HepG2 (cell line): ENCODE measurements around the gene C16orf82. TPM values are rescaled to one million over a fixed set of nuclear protein-coding genes. Genes with fewer than 3 reads are reported as not detected.

Experiments used
- ATAC-seq: fragments of 200-7000 bp; cut with Tn5 transposase; 3 replicates; pipeline ENCODE4 v1.9.1; 2020; ENCODE audit warnings: mild to moderate bottlenecking, moderate library complexity
- BruUV-seq: library from RNA; stranded (reverse); fragments of 400-500 nt; replicated peaks from 2 replicates; lab custom pipeline; 2021; lab: Mats Ljungman, UMichigan
- CTCF ChIA-PET: fragments of 300-600 bp; formaldehyde crosslinking; extraction: SDS; loops from one replicate; lab custom pipeline; 2021; ENCODE audit warnings: low total read pairs, inconsistent platforms, low intra/inter-chr PET ratio; lab: Yijun Ruan, JAX
- POLR2A ChIA-PET: fragments of 350-600 bp; sonication (Branson Sonifier 250); formaldehyde crosslinking; loops from one replicate; lab custom pipeline; 2020; ENCODE audit warnings: antibody characterized with exemption, inconsistent platforms; lab: Yijun Ruan, JAX
- DNase-seq: peaks from one replicate; pipeline ENCODE4 v3.0.0-alpha.2; 2015; ENCODE audit warnings: low spot score
- FAIRE-seq: peaks from 3 replicates; lab custom pipeline; 2011; peaks lifted over from hg19 to GRCh38; lab: Jason Lieb, UNC
- H2AFZ ChIP-seq: one replicate; pipeline ENCODE4 v1.6.1; 2011; ENCODE audit warnings: low read length, inconsistent platforms
- H3K27ac ChIP-seq: fragments of 300-600 bp; 3 replicates; pipeline ENCODE4 v1.8.0; 2011; ENCODE audit warnings: mixed run types, mild to moderate bottlenecking, mixed read lengths, low read length, inconsistent platforms; ENCODE audit not compliant: insufficient read depth; ENCODE audit errors: extremely low read length
- H3K27me3 ChIP-seq, 2 experiments: fragments of 200-600 bp in 1 of 2; 2 replicates in 1 of 2; 3 replicates in 1 of 2; pipeline versions ENCODE4 v1.6.0 to v1.8.0; 2011; ENCODE audit warnings: low read length in 2 of 2, mild to moderate bottlenecking in 2 of 2, moderate library complexity in 2 of 2, inconsistent platforms in 1 of 2; ENCODE audit not compliant: insufficient read depth in 2 of 2, control insufficient read depth in 1 of 2
- H3K36me3 ChIP-seq, 2 experiments: fragments of 200-600 bp in 1 of 2; replicated peaks in 1 of 2; 2 replicates in 1 of 2; 3 replicates in 1 of 2; pipeline versions ENCODE4 v1.5.1 to v1.8.0; 2011; ENCODE audit warnings: low read length in 2 of 2, inconsistent platforms in 1 of 2; ENCODE audit not compliant: insufficient read depth in 2 of 2, control insufficient read depth in 1 of 2
- H3K4me1 ChIP-seq: 2 replicates; pipeline ENCODE4 v1.5.1; 2012; ENCODE audit warnings: low read length, inconsistent platforms; ENCODE audit not compliant: insufficient read depth
- H3K4me2 ChIP-seq: 2 replicates; pipeline ENCODE4 v1.6.0; 2011; ENCODE audit warnings: low read depth, low read length, inconsistent platforms
- H3K4me3 ChIP-seq, 3 experiments: fragments of 200-600 bp in 1 of 3; sonication (generic), shearing (Covaris generic) in 1 of 3; replicated peaks in 1 of 3; 2 replicates each; pipeline ENCODE4 v1.5.1; 2011 to 2016; ENCODE audit warnings: low read length in 3 of 3, inconsistent platforms in 2 of 3, low read depth in 2 of 3, mild to moderate bottlenecking in 2 of 3, control low read depth in 1 of 3, mixed read lengths in 1 of 3; ENCODE audit not compliant: insufficient read depth in 1 of 3
- H3K79me2 ChIP-seq: one replicate; pipeline ENCODE4 v1.6.1; 2011; ENCODE audit warnings: low read length, inconsistent platforms; ENCODE audit not compliant: insufficient read depth
- H3K9ac ChIP-seq: 2 replicates; pipeline ENCODE4 v1.6.0; 2011; ENCODE audit warnings: mild to moderate bottlenecking, low read depth, low read length, inconsistent platforms; ENCODE audit not compliant: insufficient read depth
- H3K9me3 ChIP-seq: 2 replicates; pipeline ENCODE4 v1.5.1; 2012; ENCODE audit warnings: mild to moderate bottlenecking, low read length
- H4K20me1 ChIP-seq: 2 replicates; pipeline ENCODE4 v1.6.0; 2011; ENCODE audit warnings: inconsistent platforms, mild to moderate bottlenecking, low read length, moderate library complexity; ENCODE audit not compliant: insufficient read depth
- AGO1 ChIP-seq: fragments of 200-400 bp; formaldehyde crosslinking; IDR thresholded peaks from 2 replicates; pipeline ENCODE4 v1.6.1; 2017; ENCODE audit warnings: mild to moderate bottlenecking, low read depth, low read length, moderate library complexity; ENCODE audit not compliant: poor library complexity, severe bottlenecking
- KAT2B ChIP-seq: fragments of 150-350 bp; IDR thresholded peaks from 2 replicates; pipeline ENCODE4 v1.6.1; 2014; ENCODE audit warnings: low read depth, low read length, borderline replicate concordance
- MAFF ChIP-seq: IDR thresholded peaks from 2 replicates; pipeline ENCODE4 v1.6.1; 2011; ENCODE audit warnings: low read depth, low read length, improper control_type of control experiment
- MTA3 ChIP-seq: sonication (generic); formaldehyde crosslinking; IDR thresholded peaks from 2 replicates; pipeline ENCODE4 v1.4.0; 2020; ENCODE audit warnings: missing genetic modification reagents
- SMC3 ChIP-seq: IDR thresholded peaks from 2 replicates; pipeline ENCODE4 v1.6.1; 2011; ENCODE audit warnings: low read length, improper control_type of control experiment
- THAP11 ChIP-seq: IDR thresholded peaks from 2 replicates; pipeline ENCODE4 v1.6.1; 2016; ENCODE audit warnings: missing biosample characterization, missing genetic modification reagents
- XRCC5 ChIP-seq: fragments of 200-400 bp; formaldehyde crosslinking; optimal IDR thresholded peaks from 2 replicates; pipeline ENCODE3; 2017; ENCODE audit warnings: mild to moderate bottlenecking, low read length
- ZNF350 ChIP-seq: sonication (generic); formaldehyde crosslinking; IDR thresholded peaks from 2 replicates; pipeline ENCODE4 v1.4.0; 2020; ENCODE audit warnings: mild to moderate bottlenecking, low read depth, missing genetic modification reagents, borderline replicate concordance
- ZNF572 ChIP-seq: sonication (generic); formaldehyde crosslinking; IDR thresholded peaks from 2 replicates; pipeline ENCODE4 v1.5.1; 2020; ENCODE audit warnings: mild to moderate bottlenecking, missing genetic modification reagents
- ZNF607 ChIP-seq: sonication (generic); formaldehyde crosslinking; IDR thresholded peaks from 2 replicates; pipeline ENCODE4 v1.5.1; 2020; ENCODE audit warnings: missing genetic modification reagents, mild to moderate bottlenecking, borderline replicate concordance
- ZSCAN25 ChIP-seq: sonication (generic); formaldehyde crosslinking; IDR thresholded peaks from 2 replicates; pipeline ENCODE4 v1.8.0; 2022; ENCODE audit warnings: mild to moderate bottlenecking, missing genetic modification reagents
- WGBS: methylation state at CpG from one replicate; pipeline ENCODE4 v1.1.6; 2017; ENCODE audit warnings: low lambda C conversion rate; 5-methylcytosine and 5-hydroxymethylcytosine counted together
- in situ Hi-C: cut with HindIII; loops from 2 replicates; pipeline ENCODE4 v1.10.0; 2017; ENCODE audit warnings: low pct_unique_long_range_greater_than_20kb; ENCODE audit not compliant: extremely low pct_ligation_motif_present
- intact Hi-C: fragments of 100-400 bp; cut with micrococcal nuclease; formaldehyde crosslinking; loops from one replicate; pipeline ENCODE4 v1.10.0; 2022; ENCODE audit not compliant: unreplicated experiment
- polyA plus RNA-seq, 8 experiments: library from polyadenylated mRNA; depleted of rRNA in 3 of 8; stranded (reverse) in 7 of 8; unstranded in 1 of 8; fragments of >200 nt; fragmentation: Illumina TruSeq in 4 of 8; extraction: Trizol in 4 of 8; gene quantifications; 2 replicates each; pipeline versions ENCODE4 v1.2.1 to v1.2.3, GENCODE V29; 2011 to 2016; ENCODE audit warnings: low read depth in 4 of 8, missing spikeins in 1 of 8, mixed read lengths in 1 of 8; ENCODE audit not compliant: insufficient read depth in 1 of 8
- total RNA-seq, 5 experiments: library from RNA; depleted of rRNA; stranded (reverse); fragments of >200 nt; fragmentation: Illumina TruSeq; extraction: Trizol; gene quantifications; 2 replicates each; pipeline ENCODE4 v1.2.3, GENCODE V29; 2016; ENCODE audit warnings: low read depth in 1 of 5
- TF ChIP-seq, protein P1 (sequence below): sonication (generic); formaldehyde crosslinking; IDR thresholded peaks from 2 replicates; pipeline ENCODE4 v1.5.0; 2020; ENCODE audit warnings: mild to moderate bottlenecking, missing genetic modification reagents
- TF ChIP-seq, protein P2 (sequence below): sonication (generic); formaldehyde crosslinking; IDR thresholded peaks from 2 replicates; pipeline ENCODE4 v1.4.0; 2020; ENCODE audit warnings: missing genetic modification reagents

Gene C16orf82
- total and polyA plus RNA-seq, 2 of the 13 experiments (the other 11 are each of a cell fraction or from before 2014, with no cell fraction given), result not detected

DNA sequence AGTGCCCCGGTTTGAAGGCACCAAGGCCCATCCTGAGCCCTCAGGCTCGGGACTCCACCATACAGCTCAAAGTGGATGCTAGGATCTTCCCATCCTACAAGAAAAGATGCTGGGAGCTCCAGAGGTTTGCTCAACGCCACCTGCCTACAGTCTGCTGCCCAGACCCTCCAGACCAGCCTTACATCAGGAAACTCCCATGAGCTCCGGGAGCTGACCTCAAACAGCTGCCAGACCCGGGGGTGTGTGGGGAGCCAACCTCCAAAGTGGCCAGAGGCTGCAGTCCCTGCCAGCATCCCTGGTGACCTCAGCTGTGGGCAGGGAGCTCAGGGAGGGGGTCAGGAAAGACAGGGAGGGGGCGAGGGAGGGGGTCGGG, 43.8 kb downstream of the C16orf82 start:
- H3K27me3 ChIP-seq, result no peaks in the 10 kb centered on the region
- H3K4me3 ChIP-seq, result peak overlapping the region in 1 of 3 experiments; percentile 50; a peak in 2 of 6 replicates
- in situ Hi-C loops (loop anchor here (10.0 to 25.0 kb wide), 2 partner anchors 56 to 1823 kb away; no protein-coding TSS in a partner anchor), intact Hi-C loops (no loop called here)
- POLR2A ChIA-PET, result interaction anchor here (0.6 kb wide), 1 partner anchor 49 kb away, joined by 3 read pairs; no protein-coding TSS in a partner anchor
- WGBS, result 4% methylated on average over 4 of the region's 7 CpGs
- no peaks in the 10 kb centered on the region for H3K36me3 ChIP-seq
- no peaks in the 10 kb centered on the region for H3K79me2 ChIP-seq
- no peak for FAIRE-seq
- no peaks in the 10 kb centered on the region for H4K20me1 ChIP-seq
- peak; percentile 9 for ATAC-seq
- CTCF ChIA-PET, result interaction anchor here (1.5 kb wide), 2 partner anchors 1272 to 1834 kb away, joined by 6 to 7 read pairs; no protein-coding TSS in a partner anchor
- H3K9me3 ChIP-seq, result no peaks in the 10 kb centered on the region
- H3K4me2 ChIP-seq, result peak overlapping the region; percentile 70
- TF ChIP-seq, protein P1, sequence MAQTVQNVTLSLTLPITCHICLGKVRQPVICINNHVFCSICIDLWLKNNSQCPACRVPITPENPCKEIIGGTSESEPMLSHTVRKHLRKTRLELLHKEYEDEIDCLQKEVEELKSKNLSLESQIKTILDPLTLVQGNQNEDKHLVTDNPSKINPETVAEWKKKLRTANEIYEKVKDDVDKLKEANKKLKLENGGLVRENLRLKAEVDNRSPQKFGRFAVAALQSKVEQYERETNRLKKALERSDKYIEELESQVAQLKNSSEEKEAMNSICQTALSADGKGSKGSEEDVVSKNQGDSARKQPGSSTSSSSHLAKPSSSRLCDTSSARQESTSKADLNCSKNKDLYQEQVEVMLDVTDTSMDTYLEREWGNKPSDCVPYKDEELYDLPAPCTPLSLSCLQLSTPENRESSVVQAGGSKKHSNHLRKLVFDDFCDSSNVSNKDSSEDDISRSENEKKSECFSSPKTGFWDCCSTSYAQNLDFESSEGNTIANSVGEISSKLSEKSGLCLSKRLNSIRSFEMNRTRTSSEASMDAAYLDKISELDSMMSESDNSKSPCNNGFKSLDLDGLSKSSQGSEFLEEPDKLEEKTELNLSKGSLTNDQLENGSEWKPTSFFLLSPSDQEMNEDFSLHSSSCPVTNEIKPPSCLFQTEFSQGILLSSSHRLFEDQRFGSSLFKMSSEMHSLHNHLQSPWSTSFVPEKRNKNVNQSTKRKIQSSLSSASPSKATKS (CRISPR knock-in tag), result no peak
- no peak for TF ChIP-seq ZSCAN25 (CRISPR knock-in tag)
- TF ChIP-seq KAT2B, result no peak
- no peak for TF ChIP-seq AGO1
- no peak for TF ChIP-seq THAP11
- TF ChIP-seq, protein P2, sequence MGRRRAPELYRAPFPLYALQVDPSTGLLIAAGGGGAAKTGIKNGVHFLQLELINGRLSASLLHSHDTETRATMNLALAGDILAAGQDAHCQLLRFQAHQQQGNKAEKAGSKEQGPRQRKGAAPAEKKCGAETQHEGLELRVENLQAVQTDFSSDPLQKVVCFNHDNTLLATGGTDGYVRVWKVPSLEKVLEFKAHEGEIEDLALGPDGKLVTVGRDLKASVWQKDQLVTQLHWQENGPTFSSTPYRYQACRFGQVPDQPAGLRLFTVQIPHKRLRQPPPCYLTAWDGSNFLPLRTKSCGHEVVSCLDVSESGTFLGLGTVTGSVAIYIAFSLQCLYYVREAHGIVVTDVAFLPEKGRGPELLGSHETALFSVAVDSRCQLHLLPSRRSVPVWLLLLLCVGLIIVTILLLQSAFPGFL (CRISPR knock-in tag), result no peak
- no peak for TF ChIP-seq ZNF572 (CRISPR knock-in tag)
- no peak for TF ChIP-seq ZNF350
- TF ChIP-seq XRCC5, result no peak
- no peak for TF ChIP-seq MTA3 (CRISPR knock-in tag)
- TF ChIP-seq MAFF, result no peak
- no peak for TF ChIP-seq ZNF607 (CRISPR knock-in tag)
- no peak for TF ChIP-seq SMC3
- no TSS peak for BruUV-seq
- no peak overlapping the region for H3K9ac ChIP-seq
- no peak overlapping the region for H2AFZ ChIP-seq
- H3K27ac ChIP-seq, result no peak overlapping the region
- H3K4me1 ChIP-seq, result peaks cover 31% of the 10 kb centered on the region
- DNase-seq, result no peak
